Inflammatory macrophage treated with lipopolysaccharide for 1 hour (primary cell): ENCODE data around the gene CHD1.

Source experiments
- DNase-seq, 2 donors: peaks; one replicate each; pipeline ENCODE4 v3.0.0-alpha.2; 2020 to 2022

CHD1 gene

DNA sequence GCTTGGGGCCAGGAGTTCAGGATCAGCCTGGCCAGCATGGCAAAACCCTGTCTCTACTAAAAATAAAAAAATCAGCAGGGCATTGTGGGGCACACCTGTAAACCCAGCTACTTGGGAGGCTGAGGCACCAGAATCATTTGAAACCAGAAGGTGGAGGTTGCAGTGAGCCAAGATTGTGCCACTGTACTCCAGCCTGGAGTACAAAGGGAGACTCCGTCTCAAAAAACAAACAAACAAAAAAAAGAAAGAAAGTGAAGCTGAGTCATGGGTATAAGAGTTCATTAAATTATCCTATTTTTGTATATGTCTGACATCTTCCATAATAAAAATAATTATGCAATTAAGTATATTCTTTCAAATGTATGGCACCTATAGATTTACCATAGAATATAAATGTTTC is 37.2 kb downstream of the CHD1 start:
- DNase-seq = no peak

DNA sequence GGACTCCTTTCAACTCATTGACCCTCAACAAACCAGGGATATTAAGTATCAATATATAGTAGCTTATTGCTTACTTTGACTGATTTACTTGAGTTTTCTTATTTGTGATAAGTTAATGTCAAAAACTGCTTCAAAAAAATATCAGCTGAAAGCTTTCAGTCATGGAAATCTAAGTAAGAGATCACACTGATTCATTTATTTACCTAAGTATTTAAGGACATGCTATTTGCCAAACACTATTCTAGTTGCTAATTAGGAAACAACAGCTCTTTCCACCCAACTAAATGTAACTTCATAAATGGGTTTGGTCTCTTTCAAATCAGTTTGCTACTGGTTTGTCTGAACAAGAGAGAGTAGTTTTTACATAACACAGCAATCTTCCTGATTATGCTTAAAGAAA is 48.2 kb downstream of the CHD1 start:
- DNase-seq = no peak

DNA sequence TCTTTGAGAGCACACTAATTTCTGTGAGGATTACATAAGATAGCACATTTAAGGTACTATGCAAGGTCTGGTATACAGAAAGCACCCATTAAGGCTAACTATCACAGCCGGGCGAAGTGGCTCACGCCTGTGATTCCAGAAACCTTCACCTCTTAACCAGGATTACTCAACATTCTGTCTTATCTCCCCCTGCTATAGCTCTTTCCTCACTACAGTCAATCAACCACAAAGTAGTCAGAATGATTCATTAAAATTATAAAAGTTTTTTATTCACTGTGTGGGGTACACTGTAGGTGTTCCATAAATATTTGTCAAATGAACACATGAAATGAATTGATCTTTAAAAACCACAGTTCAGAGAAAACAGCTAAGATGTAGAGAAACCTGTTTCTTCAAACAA is 48.7 kb downstream of the CHD1 start:
- DNase-seq = no peak

DNA sequence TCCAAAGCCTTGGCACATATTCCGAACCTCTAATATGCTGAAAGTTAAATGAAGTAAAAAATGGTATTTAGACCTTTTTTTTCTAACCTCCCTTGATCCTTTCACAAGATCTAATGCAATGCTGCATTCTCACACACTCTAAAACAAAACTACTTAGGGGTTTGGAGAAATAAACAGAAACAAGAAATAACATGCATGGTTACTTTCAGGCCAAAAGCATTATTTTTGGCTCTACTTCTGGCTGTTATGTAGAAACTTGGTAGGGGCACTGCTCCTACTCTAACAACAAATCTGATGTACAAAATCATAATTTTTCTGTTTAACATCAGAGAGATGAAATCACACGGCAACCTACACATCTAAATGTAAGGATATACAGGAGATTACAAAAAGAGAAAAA is 51.2 kb downstream of the CHD1 start:
- DNase-seq = no peak

- peak; percentile 49 to 77 for DNase-seq
Observed at GRCh38 chr5:98872674-98873073, 56.1 kb downstream of the CHD1 start.

DNA sequence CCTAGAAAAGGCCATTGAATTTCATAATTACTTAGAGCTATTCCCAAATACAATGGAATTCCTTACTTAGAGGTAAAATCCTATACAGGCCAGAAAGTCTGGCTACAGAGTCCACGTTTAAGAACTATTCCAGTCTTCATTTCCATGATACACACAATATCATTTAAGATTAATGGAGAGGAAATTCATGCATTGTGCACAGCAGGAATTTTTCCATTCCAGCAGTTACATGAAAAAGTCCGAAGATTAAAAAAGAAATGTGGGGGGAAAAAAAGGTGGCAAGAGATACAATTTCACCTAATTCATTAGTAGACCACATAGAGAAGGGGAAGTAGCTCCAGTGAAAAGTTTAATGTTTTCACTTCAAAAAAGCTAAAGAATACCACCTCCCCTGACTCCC is 63.1 kb downstream of the CHD1 start:
- no peak for DNase-seq

- DNase-seq = no peak
Observed at GRCh38 chr5:98847054-98847453, 81.8 kb downstream of the CHD1 start.

DNA sequence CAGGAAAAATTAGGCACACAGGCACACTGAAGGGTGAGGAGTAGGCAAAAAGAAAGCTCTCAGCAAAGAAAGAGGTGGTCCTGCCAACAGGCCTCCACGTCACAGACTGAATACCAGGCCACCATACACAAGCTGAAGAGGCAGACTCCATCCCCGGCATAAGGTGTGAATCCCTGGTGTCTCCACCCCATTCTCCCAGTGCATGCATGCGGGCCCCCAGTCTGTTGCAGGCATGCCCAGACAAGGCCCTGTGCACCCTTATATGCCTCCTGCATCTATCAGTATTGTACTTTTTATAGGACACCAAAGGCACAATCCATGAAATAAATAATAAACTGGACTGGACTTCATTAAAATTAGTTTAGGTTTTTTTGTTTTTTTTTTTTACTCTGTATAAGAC is 82.3 kb downstream of the CHD1 start:
- DNase-seq = no peak

DNA sequence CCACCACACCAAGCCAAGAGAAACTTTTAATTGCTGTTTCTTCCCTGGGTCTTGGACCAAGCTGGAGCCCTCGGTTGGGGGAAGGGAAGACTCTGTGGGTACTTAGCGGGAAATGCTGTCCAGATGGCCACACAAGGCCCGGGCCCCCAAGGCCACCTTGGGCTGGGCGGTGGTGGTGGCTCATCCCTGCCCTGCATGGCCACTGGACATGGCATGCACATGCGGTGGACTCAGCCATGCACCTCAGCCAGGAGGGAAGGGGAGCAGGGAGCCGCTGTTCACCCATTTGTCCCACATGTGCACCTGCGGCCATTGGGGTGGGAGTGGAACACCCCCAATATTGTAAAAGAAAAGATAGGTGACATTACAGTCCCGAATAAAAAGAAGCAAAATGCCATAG is 82.9 kb downstream of the CHD1 start:
- no peak for DNase-seq

DNA sequence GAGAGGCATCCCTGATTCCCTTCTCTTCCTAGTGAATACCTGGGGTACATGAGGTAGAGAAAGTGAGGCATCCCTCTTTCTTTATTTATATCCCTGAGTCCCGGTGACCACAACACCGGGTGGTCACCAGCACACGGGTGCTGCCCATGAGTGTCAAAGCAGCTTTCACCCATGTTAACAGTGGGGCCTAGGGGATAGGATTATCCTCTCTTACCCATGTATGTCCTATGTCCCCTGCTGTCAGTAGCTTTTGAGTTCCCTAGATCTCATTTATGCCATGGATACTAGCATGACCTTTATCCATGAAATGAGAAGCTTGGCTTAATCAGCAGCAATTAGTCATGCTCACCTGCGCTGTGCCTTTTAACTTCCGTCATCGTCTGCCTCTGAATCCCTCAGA is 83.9 kb downstream of the CHD1 start:
- no peak for DNase-seq

DNA sequence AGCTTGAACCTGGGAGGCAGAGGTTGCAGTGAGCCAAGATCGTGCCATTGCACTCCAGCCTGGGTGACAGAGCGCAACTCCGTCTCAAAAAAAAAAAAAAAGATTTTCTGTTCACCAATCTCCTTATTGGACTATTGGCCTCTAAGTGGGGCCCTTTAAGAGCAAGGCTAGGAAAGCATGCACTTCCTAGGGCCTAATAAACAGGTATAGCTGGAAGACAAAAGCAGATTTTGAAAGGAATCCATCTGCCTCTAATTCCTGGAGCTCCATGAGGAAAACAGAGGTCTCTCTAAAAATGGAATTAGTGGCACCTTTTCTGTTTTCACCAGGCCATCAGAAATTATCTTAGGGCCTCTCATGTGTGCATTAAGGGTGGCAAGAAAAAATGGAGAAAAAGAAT is 85.3 kb downstream of the CHD1 start:
- DNase-seq = no peak

DNA sequence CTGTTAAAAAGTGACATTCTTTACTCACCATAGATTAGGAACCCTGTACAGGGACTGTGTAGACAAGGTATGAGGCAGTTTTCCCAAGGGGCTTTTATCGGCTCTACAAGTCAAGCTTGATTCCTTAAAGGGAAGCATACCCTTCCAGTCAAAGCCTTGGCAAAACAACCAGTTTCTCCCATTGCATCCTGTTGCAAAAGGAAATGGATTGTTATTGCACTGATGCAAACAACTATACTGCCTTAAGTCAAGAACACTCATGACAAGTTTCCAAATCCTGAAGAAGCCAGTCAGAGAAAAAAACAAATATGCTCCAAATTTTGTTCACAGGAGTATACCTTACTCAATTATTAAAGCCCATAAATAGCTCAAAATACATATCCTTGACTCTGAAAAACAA is 87.9 kb downstream of the CHD1 start:
- DNase-seq = no peak

DNA sequence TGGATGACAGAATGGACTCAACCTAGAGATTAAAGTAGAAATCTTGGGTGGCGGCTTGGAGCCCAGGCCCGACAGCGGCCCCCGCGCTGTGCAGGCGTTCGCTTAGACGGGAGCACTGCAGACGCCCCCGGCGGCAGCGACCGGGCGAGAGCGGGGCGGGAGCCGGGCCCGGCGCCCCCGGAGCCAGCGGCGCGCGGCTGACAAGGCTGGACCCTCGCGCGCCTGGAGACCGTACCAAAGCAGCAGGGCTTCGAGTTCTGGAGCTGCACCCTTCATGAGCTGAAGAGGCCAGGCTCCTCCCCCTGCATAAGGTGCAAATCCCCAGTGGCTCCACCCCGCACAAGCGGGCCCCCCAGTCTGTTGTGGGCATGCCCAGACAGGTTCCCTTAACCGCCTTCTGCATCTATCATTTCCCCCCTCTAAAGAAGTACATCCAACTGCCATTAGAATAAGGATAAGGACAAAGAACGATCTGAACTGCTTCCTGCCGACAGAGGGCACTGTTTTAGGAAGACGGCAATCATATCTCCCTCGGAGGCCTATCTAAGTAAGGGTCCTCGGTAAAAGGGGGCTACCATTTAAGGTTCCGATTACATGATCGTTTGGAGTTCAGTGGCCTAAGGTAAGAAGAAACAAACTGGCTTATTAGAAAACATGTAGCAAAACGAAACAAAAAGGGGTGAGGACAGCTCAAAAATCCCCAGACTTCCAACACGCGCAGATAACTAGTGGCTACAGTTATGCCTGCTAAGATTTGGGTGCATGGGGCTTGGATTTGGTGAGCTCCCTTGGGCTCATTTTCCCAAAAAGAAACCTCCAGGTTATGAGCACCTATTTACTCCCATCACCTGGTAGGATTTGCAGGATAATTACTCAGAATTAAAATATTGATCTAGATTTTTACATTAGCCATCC is 89.1 kb downstream of the CHD1 start:
- DNase-seq = no peak

DNA sequence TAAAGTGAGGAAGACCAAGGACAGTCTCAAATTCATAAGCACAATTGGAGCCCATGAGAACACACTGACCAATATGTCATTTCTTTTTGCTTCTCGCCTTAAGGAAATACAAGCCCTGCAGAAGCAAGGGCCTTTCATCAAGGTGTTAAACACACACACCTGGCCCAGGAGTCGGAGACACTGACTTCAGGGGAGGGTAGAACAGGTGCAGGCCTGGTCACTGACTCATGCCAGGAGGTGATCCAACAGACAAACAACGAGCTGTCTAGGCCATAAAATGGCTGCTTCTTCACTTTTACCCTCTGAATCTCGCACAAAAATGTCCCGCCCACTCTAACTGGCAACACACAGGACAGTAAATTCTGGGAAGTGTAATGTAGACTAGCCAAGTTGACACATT is 92.6 kb downstream of the CHD1 start:
- DNase-seq = no peak

- no peak for DNase-seq
Observed at GRCh38 chr5:98827588-98828284, 101.1 kb downstream of the CHD1 start.

DNA sequence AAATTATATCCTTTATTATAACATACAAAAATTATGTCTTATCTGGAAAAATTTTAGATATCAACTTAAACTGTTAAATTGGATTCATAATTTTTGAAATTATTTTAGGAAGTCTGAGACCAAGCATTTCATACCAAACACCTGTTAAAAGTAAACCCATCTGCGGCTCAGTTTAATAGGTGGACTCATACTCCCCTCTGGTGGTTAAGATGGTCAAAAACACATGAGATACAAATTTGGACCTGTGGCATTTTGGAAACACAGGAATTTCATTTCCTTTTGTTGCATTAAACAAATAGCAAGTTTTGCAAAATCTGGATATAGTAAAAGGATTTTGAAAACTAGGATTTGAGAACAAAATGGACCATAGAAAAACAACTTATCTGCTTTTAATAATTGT is 101.6 kb downstream of the CHD1 start:
- DNase-seq = peak in 1 of 2 donors; percentile 14

GRCh38 chr5:98825582-98826375 is 103.0 kb downstream of the CHD1 start:
- DNase-seq = no peak

- DNase-seq = no peak
Observed at GRCh38 chr5:98816582-98817222, 112.1 kb downstream of the CHD1 start.

DNA sequence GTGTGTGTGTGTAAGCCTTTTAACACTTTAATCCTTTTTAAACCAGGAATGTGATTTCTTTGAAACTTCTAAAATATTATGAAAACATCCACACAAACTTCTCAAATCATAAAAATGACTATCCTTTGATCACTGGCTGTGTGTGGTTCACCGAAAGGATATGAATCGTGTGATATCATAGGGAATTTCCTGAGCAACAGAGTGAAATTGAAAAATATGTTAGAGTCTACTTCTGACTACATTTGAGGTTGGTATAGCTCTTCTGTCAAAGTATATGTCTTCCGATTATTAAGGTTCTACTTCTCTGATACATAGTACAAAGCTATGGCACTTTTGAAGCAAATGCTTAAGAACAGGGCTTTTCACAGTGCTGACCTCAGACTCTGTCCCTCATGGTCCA is 115.1 kb downstream of the CHD1 start:
- DNase-seq = no peak

DNA sequence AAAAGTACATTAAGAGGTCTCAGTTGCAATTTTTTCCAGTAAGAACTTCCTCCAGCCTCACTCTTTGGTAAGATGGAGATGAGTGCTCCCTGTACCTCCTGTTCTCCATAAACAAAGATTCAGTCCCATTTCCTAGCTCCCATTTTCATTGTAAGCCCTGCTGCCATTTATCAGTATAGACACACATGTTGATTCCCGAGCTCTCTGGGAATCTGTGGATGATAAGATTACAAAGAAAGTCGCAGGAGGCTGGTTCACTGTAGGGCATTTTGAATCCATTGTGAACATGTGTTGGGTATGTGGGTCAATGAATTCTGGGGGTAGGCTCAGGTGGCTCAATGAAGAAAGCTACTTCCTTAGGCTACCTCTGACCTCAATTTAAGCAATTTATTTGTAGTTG is 118.6 kb downstream of the CHD1 start:
- no peak for DNase-seq

- no peak for DNase-seq
Observed at GRCh38 chr5:98807806-98808205, 121.0 kb downstream of the CHD1 start.

GRCh38 chr5:98805070-98805469 is 123.7 kb downstream of the CHD1 start:
- no peak for DNase-seq

DNA sequence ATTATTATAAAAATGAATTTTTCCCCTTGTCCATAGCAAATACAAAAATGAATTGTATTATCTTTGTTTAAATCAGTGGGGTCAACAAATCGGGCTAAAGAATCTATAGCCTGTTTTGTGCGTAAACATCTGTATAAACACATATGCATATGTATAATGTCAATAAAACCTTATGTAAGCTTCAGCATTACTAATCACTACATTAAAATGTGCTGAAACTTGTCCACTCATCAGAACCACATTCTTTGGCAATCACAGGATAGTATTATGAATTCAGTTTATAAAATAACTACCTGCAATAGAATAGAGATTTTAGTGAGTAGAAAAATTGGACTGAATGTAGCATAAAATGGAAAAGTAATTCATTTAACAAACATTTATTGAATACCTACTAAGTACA is 124.7 kb downstream of the CHD1 start:
- no peak for DNase-seq
